CD8-positive, alpha-beta memory T cell (primary cell): Measurements from ENCODE around the gene PCSK2. TPM values are rescaled to one million over a fixed set of nuclear protein-coding genes. Genes with fewer than 3 reads are reported as not detected.

Experiments
- CTCF ChIA-PET: fragments of 350-600 bp; sonication (Branson Sonifier 250); formaldehyde crosslinking; loops from one replicate; lab custom pipeline; 2021; ENCODE audit warnings: antibody characterized with exemption; lab: Charles Lee
- POLR2A ChIA-PET: fragments of 350-600 bp; sonication (Branson Sonifier 250); formaldehyde crosslinking; loops from one replicate; lab custom pipeline; 2021; ENCODE audit warnings: antibody characterized with exemption; lab: Charles Lee
- DNase-seq, 5 donors: peaks; one replicate each; pipeline versions ENCODE4 v3.0.0 to v3.0.0-alpha.2; 2020 to 2022; ENCODE audit warnings: mixed read lengths in 1 of 5
- H3K27ac ChIP-seq: one replicate; pipeline ENCODE4 v1.7.0; 2013; ENCODE audit warnings: low read depth, mild to moderate bottlenecking, low read length, moderate library complexity
- H3K27me3 ChIP-seq: 2 replicates; pipeline ENCODE4 v1.7.0; 2013; ENCODE audit warnings: low read length, mild to moderate bottlenecking; ENCODE audit not compliant: insufficient read depth, poor library complexity, severe bottlenecking
- H3K36me3 ChIP-seq: 2 replicates; pipeline ENCODE4 v1.7.0; 2013; ENCODE audit warnings: mild to moderate bottlenecking, low read length, moderate library complexity; ENCODE audit not compliant: insufficient read depth
- H3K4me1 ChIP-seq: 2 replicates; pipeline ENCODE4 v1.7.0; 2013; ENCODE audit warnings: mild to moderate bottlenecking, low read length, moderate library complexity; ENCODE audit not compliant: insufficient read depth
- H3K4me3 ChIP-seq: 2 replicates; pipeline ENCODE4 v1.7.0; 2013; ENCODE audit warnings: mild to moderate bottlenecking, low read length
- H3K9me3 ChIP-seq: 2 replicates; pipeline ENCODE4 v1.7.0; 2013; ENCODE audit warnings: mild to moderate bottlenecking, low read length
- H3K27ac Mint-ChIP-seq, 8 donors: one replicate each; pipeline ENCODE4 v1.8.0; 2020 to 2021; ENCODE audit warnings: mixed read lengths in 8 of 8, mild to moderate bottlenecking in 6 of 8, inconsistent platforms in 3 of 8, moderate library complexity in 3 of 8
- H3K27me3 Mint-ChIP-seq, 2 donors: one replicate each; pipeline ENCODE4 v1.8.0; 2020 to 2021; ENCODE audit warnings: mixed read lengths in 2 of 2, mild to moderate bottlenecking in 1 of 2, moderate library complexity in 1 of 2
- H3K36me3 Mint-ChIP-seq, 3 donors: one replicate each; pipeline ENCODE4 v1.8.0; 2020 to 2021; ENCODE audit warnings: mixed read lengths in 3 of 3, inconsistent platforms in 1 of 3, mild to moderate bottlenecking in 1 of 3
- H3K4me1 Mint-ChIP-seq, 3 donors: one replicate each; pipeline ENCODE4 v1.8.0; 2020 to 2021; ENCODE audit warnings: mixed read lengths in 3 of 3, inconsistent platforms in 1 of 3, mild to moderate bottlenecking in 1 of 3
- H3K4me3 Mint-ChIP-seq, 7 donors: one replicate each; pipeline ENCODE4 v1.8.0; 2020 to 2021; ENCODE audit warnings: mixed read lengths in 7 of 7, mild to moderate bottlenecking in 6 of 7, moderate library complexity in 4 of 7, inconsistent platforms in 2 of 7
- H3K9me3 Mint-ChIP-seq, 5 donors: one replicate each; pipeline ENCODE4 v1.8.0; 2020 to 2022; ENCODE audit warnings: mixed read lengths in 5 of 5, mild to moderate bottlenecking in 3 of 5, moderate library complexity in 2 of 5, inconsistent platforms in 1 of 5
- polyA plus RNA-seq: library from polyadenylated mRNA; unstranded; fragments of 300-500 nt; fragmentation: Illumina TruSeq; gene quantifications from one replicate; pipeline ENCODE4 v1.2.3, GENCODE V29; 2021
- total RNA-seq, 2 experiments: library from RNA; stranded (reverse); gene quantifications; one replicate each; pipeline ENCODE4 v1.2.3, GENCODE V29; 2021

PCSK2 gene, protein sequence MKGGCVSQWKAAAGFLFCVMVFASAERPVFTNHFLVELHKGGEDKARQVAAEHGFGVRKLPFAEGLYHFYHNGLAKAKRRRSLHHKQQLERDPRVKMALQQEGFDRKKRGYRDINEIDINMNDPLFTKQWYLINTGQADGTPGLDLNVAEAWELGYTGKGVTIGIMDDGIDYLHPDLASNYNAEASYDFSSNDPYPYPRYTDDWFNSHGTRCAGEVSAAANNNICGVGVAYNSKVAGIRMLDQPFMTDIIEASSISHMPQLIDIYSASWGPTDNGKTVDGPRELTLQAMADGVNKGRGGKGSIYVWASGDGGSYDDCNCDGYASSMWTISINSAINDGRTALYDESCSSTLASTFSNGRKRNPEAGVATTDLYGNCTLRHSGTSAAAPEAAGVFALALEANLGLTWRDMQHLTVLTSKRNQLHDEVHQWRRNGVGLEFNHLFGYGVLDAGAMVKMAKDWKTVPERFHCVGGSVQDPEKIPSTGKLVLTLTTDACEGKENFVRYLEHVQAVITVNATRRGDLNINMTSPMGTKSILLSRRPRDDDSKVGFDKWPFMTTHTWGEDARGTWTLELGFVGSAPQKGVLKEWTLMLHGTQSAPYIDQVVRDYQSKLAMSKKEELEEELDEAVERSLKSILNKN
- total RNA-seq (not detected), polyA plus RNA-seq (not detected)

DNA sequence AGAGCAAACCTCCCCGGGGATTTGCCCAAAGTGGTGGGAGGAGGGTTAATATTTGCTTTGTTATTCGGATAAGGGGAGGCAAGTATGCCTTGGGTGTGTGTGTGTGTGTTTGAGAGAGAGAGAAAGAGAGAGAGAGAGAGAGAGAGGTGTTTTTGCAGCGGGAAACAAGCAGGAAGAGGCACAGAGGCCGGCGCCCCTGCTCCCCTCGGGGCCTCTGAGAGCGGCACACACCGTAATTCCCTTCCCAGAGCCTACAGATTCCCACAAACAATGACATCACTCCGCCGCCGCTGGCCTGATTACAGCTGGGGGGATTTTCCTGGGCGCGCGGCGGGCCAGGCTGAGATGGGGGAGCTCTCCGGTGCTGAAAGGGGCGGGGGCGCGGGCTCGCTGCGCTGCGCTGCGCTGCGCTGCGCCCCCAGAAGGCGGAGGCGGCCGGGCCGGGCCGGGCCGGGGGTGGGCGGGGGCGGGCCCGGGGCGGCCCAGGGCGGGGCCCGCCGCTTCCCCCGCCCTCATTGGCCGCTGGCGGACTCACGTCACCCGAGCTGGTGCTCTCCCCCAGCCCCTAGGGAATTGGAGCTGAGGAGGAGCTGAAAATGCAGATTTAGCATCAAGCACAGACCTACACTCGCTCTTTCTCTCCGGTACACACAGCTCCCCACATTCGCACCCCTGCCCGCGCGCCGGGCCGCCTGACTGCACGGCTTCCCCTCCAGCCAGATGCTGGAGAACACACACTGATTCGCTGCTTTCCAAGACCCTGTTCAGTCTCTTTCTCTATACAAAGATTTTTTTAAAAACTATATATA, at the start of gene PCSK2:
TSS of gene PCSK2 (plus strand) at position 631 of the 809 bp plus-strand sequence. CDS start 266 bp downstream, outside the sequence.
- ChIA-PET POLR2A (no interaction called here), CTCF (no interaction called here)
- H3K36me3 ChIP-seq = no peaks in the 10 kb centered on the region
- no peaks in the 10 kb centered on the region for H3K4me1 ChIP-seq
- DNase-seq = no peak
- H3K27me3 Mint-ChIP-seq = peaks cover 38 to 51% of the 10 kb centered on the region in 2 donors
- no peaks in the 10 kb centered on the region for H3K27me3 ChIP-seq
- no peak within 1 kb of the TSS for H3K4me3 Mint-ChIP-seq
- no peak within 1 kb of the TSS for H3K27ac ChIP-seq
- H3K9me3 Mint-ChIP-seq = peaks cover 0 to 29% (median 16%) of the 10 kb centered on the region in 5 donors
- H3K4me1 Mint-ChIP-seq = peaks cover 0 to 3% (median 0%) of the 10 kb centered on the region in 3 donors
- H3K9me3 ChIP-seq = no peaks in the 10 kb centered on the region
- H3K27ac Mint-ChIP-seq = no peak within 1 kb of the TSS
- H3K36me3 Mint-ChIP-seq = peaks cover 0 to 4% (median 0%) of the 10 kb centered on the region in 3 donors
- H3K4me3 ChIP-seq = no peak within 1 kb of the TSS

DNA sequence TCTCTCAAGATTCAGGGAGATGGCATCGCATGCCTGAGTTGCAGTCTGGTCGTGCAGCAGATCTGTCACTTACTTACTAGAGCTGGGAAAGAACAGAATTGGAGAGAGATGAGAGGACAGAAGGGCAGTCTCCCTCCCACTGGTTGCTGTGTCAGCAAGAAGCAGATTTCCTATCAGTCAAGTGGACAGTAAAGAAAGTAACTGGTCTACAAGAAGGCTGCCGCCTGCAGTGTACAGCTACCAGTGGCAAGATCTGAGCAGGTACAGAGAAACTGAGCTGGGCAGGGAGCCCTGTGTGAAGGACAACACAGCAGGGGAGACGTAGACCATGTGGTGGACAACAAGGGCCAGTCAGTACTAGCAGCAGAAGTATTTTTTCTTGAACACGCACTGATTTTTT, 49.5 kb upstream of the PCSK2 start:
- H3K4me3 Mint-ChIP-seq = no peak overlapping the region
- H3K4me3 ChIP-seq = no peak overlapping the region
- H3K27me3 Mint-ChIP-seq = peaks cover 0 to 2% of the 10 kb centered on the region in 2 donors
- H3K9me3 Mint-ChIP-seq = peaks cover 5 to 20% (median 11%) of the 10 kb centered on the region in 5 donors
- H3K36me3 ChIP-seq = no peaks in the 10 kb centered on the region
- no peak overlapping the region for H3K27ac Mint-ChIP-seq
- H3K4me1 Mint-ChIP-seq = no peaks in the 10 kb centered on the region
- no peaks in the 10 kb centered on the region for H3K36me3 Mint-ChIP-seq
- H3K4me1 ChIP-seq = no peaks in the 10 kb centered on the region
- POLR2A ChIA-PET = no interaction called here
- H3K27ac ChIP-seq = no peak overlapping the region
- H3K27me3 ChIP-seq = no peaks in the 10 kb centered on the region
- CTCF ChIA-PET = no interaction called here
- DNase-seq = no peak
- H3K9me3 ChIP-seq = no peaks in the 10 kb centered on the region

DNA sequence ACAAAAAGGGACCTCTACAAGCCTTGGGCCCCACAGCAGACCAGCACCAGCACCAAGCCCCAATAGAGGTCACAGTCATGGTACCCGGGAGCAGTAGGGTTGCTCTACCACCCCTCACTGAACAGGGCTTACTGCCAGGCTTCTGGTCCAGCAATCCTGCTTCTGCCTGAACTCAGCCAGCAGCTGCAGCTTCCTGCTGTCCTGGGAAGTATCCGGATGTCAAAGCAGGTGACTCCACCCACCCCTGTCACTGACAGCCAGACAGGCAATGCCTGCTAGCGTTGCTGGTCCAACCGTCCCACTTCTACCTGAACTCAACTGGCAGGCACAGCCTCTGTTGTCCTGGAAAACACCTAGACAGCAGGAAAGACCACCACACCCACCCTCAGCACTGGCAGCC, 47.0 kb upstream of the PCSK2 start:
- H3K4me1 ChIP-seq = no peaks in the 10 kb centered on the region
- no peaks in the 10 kb centered on the region for H3K27me3 ChIP-seq
- H3K36me3 ChIP-seq = no peaks in the 10 kb centered on the region
- Mint-ChIP-seq H3K4me1 (no peaks in the 10 kb centered on the region), H3K27me3 (peaks cover 0 to 3% of the 10 kb centered on the region in 2 donors), H3K4me3 (no peak overlapping the region), H3K9me3 (peaks cover 8 to 25% (median 20%) of the 10 kb centered on the region in 5 donors), H3K27ac (no peak overlapping the region), H3K36me3 (no peaks in the 10 kb centered on the region)
- H3K9me3 ChIP-seq = no peaks in the 10 kb centered on the region
- ChIA-PET CTCF (no interaction called here), POLR2A (no interaction called here)
- no peak overlapping the region for H3K27ac ChIP-seq
- no peak for DNase-seq
- no peak overlapping the region for H3K4me3 ChIP-seq

DNA sequence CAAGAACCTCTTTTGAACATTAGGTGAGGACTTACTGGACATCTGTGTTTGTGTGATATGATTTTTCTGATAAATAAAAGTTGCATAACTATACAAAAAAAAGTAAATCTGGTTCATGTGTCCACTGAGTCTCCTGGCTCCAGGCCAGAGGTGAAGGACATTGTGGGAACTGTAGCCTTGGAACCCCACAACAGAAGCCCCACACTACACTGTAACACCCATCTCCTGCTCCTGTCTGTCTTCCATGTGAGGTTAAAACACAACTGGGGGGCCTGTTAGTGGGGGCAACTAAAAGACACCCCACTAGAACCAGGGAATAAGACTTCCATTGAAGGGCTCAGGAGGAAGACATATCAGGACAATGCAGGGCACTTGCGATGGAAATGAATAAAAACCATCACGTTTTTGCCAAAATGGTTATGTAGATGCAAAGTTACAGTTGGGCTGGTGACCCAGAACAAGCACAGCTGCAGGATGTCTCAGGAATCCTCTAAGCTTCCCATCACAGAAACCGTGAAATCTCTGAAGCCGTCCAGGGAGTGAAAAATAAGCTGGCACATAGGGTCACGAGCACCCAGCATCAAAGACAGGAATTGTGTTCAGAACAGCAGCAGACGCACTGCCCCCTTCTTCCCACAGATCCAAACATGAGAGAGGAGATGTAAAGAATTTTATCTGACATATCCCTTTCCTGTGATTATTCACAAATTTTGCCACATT, 36.7 kb upstream of the PCSK2 start:
- POLR2A ChIA-PET = no interaction called here
- Mint-ChIP-seq H3K27ac (no peak overlapping the region), H3K27me3 (no peaks in the 10 kb centered on the region), H3K36me3 (no peaks in the 10 kb centered on the region), H3K9me3 (peaks cover 3 to 14% (median 6%) of the 10 kb centered on the region in 5 donors), H3K4me3 (no peak overlapping the region), H3K4me1 (no peaks in the 10 kb centered on the region)
- no peaks in the 10 kb centered on the region for H3K27me3 ChIP-seq
- no peaks in the 10 kb centered on the region for H3K36me3 ChIP-seq
- H3K4me1 ChIP-seq = no peaks in the 10 kb centered on the region
- no peak overlapping the region for H3K27ac ChIP-seq
- H3K4me3 ChIP-seq = no peak overlapping the region
- no peaks in the 10 kb centered on the region for H3K9me3 ChIP-seq
- no peak for DNase-seq
- CTCF ChIA-PET = no interaction called here

DNA sequence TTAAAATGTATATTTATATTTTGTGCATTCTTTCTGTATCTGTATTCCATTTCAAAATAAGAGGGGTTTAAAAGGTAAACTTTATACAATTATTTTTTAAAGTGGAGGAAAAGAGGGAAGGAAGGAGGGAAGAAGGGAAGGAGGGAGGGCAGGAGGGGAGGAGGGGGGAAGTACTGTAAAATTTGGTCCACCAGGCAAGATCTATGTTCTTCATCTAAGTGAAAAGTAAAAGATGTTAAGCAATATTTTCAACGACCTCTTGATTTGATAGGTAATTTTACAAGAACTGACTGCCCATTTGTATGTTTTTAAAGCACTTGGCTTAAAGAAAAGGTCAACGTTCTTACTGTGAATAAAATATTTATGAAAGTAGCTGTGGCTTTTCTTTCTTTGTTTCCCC, 29.8 kb upstream of the PCSK2 start:
- Mint-ChIP-seq H3K36me3 (no peaks in the 10 kb centered on the region), H3K27ac (no peak overlapping the region), H3K4me3 (no peak overlapping the region), H3K27me3 (no peaks in the 10 kb centered on the region), H3K4me1 (no peaks in the 10 kb centered on the region), H3K9me3 (peaks cover 0 to 2% (median 0%) of the 10 kb centered on the region in 5 donors)
- Histone ChIP-seq H3K36me3 (no peaks in the 10 kb centered on the region), H3K4me1 (no peaks in the 10 kb centered on the region), H3K9me3 (no peaks in the 10 kb centered on the region), H3K27ac (no peak overlapping the region), H3K27me3 (no peaks in the 10 kb centered on the region), H3K4me3 (no peak overlapping the region)
- no peak for DNase-seq
- ChIA-PET POLR2A (no interaction called here), CTCF (no interaction called here)

DNA sequence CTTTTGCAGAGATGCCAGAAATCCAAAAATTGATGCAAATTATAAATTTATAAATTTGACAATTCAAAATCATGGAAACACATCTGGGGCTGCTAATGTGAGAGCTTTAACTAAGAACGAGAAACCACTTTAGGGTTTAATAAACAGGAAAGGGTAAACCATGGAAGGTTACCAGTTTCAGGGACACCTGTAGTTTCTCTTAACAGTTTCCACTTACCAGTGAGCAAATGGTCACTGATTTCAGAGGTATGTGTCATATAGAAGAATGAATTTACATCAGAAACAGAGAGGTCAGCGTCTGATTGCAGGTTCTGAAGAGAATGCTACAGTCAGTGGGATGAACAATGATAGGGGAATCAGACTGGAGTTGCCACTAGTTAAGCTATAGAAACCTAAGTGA, 24.8 kb upstream of the PCSK2 start:
- H3K9me3 ChIP-seq = no peaks in the 10 kb centered on the region
- H3K4me1 Mint-ChIP-seq = no peaks in the 10 kb centered on the region
- H3K27me3 Mint-ChIP-seq = no peaks in the 10 kb centered on the region
- POLR2A ChIA-PET = no interaction called here
- H3K9me3 Mint-ChIP-seq = peaks cover 0 to 3% (median 1%) of the 10 kb centered on the region in 5 donors
- H3K36me3 Mint-ChIP-seq = no peaks in the 10 kb centered on the region
- H3K36me3 ChIP-seq = no peaks in the 10 kb centered on the region
- no peak overlapping the region for H3K27ac ChIP-seq
- H3K27ac Mint-ChIP-seq = no peak overlapping the region
- no peaks in the 10 kb centered on the region for H3K4me1 ChIP-seq
- no peaks in the 10 kb centered on the region for H3K27me3 ChIP-seq
- CTCF ChIA-PET = no interaction called here
- DNase-seq = no peak
- no peak overlapping the region for H3K4me3 ChIP-seq
- no peak overlapping the region for H3K4me3 Mint-ChIP-seq

DNA sequence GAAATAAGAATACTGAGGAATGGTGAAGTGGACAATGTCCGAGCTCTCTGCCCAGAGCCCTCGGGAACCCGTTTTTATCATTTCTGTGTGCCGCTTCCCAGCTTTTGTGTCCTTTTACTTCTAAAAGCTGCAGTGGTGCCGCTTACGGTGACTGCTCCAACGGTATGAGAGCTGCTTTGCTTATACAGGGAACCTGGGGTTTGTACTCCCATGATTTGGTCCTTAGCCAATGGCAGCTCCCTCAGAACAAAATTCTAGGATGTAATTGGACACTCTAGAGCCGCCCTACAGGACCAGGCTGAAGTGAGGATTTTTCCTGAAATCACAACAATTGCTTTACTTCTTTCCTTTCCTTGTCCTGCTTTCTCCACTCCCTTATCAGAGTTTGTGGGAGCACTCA, 24.2 kb upstream of the PCSK2 start:
- no peaks in the 10 kb centered on the region for H3K9me3 ChIP-seq
- DNase-seq = no peak
- POLR2A ChIA-PET = no interaction called here
- CTCF ChIA-PET = no interaction called here
- no peaks in the 10 kb centered on the region for H3K36me3 ChIP-seq
- Mint-ChIP-seq H3K4me3 (no peak overlapping the region), H3K27ac (no peak overlapping the region), H3K27me3 (no peaks in the 10 kb centered on the region), H3K9me3 (peaks cover 0 to 3% (median 1%) of the 10 kb centered on the region in 5 donors), H3K36me3 (no peaks in the 10 kb centered on the region), H3K4me1 (no peaks in the 10 kb centered on the region)
- H3K4me3 ChIP-seq = no peak overlapping the region
- no peaks in the 10 kb centered on the region for H3K27me3 ChIP-seq
- H3K4me1 ChIP-seq = no peaks in the 10 kb centered on the region
- H3K27ac ChIP-seq = no peak overlapping the region
